Measurements from ENCODE around the gene GJD3. TPM values are rescaled to one million over a fixed set of nuclear protein-coding genes. Genes with fewer than 3 reads are reported as not detected.

Gene GJD3
- total RNA-seq, 1 experiment from 2014 or later, result not detected

Other genes starting within 250 kb of the GJD3 start
- 33.2 and 61.3 TPM in 2 replicates for gene MSL1, start 242.8 kb downstream of the GJD3 start, total RNA-seq (2014; rRNA removed; shearing (Covaris generic))
- gene CASC3, start 224.2 kb downstream of the GJD3 start, total RNA-seq (2014; rRNA removed; shearing (Covaris generic)), result 23.5 and 28.2 TPM in 2 replicates
- 0.25 TPM in 1 of 2 replicates, not detected in the other for gene RAPGEFL1, start 187.3 kb downstream of the GJD3 start, total RNA-seq (2014; rRNA removed; shearing (Covaris generic))
- gene WIPF2, start 145.4 kb downstream of the GJD3 start, total RNA-seq (2014; rRNA removed; shearing (Covaris generic)), result 11.2 and 12.8 TPM in 2 replicates
- gene CDC6, start 76.9 kb downstream of the GJD3 start, total RNA-seq (2014; rRNA removed; shearing (Covaris generic)), result 37.5 and 48.9 TPM in 2 replicates
- 9.4 and 17.8 TPM in 2 replicates for gene RARA, start 55.6 kb downstream of the GJD3 start, total RNA-seq (2014; rRNA removed; shearing (Covaris generic))
- 190 and 252 TPM in 2 replicates for gene TOP2A, start 53.2 kb upstream of the GJD3 start, total RNA-seq (2014; rRNA removed; shearing (Covaris generic))
- 6.5 and 10.1 TPM in 2 replicates for gene IGFBP4, start 78.7 kb upstream of the GJD3 start, total RNA-seq (2014; rRNA removed; shearing (Covaris generic))
- gene TNS4, start 136.9 kb upstream of the GJD3 start, total RNA-seq (2014; rRNA removed; shearing (Covaris generic)), result 0.10 TPM in 1 of 2 replicates, not detected in the other
- not detected in 2 replicates for gene CCR7, start 200.7 kb upstream of the GJD3 start, total RNA-seq (2014; rRNA removed; shearing (Covaris generic))

Data from M059J (cell line).